H1 (cell line): ENCODE measurements around the gene UCHL5. TPM values are rescaled to one million over a fixed set of nuclear protein-coding genes. Genes with fewer than 3 reads are reported as not detected.

Experiments used
- CTCF ChIA-PET: fragments of 300-600 bp; sonication (Branson Sonifier 250); formaldehyde crosslinking; loops from one replicate; lab custom pipeline; 2021; ENCODE audit not compliant: partially characterized antibody; lab: Charles Lee
- POLR2A ChIA-PET: fragments of 300-600 bp; sonication (Branson Sonifier 250); formaldehyde crosslinking; loops from one replicate; lab custom pipeline; 2021; ENCODE audit warnings: inconsistent platforms; ENCODE audit not compliant: partially characterized antibody; lab: Charles Lee
- DNase-seq, 2 experiments: peaks; one replicate each; pipeline versions ENCODE4 v3.0.0 to v3.0.0-alpha.2; 2010 to 2022; ENCODE audit warnings: low spot score in 2 of 2, low read depth in 1 of 2, mixed read lengths in 1 of 2
- FAIRE-seq: peaks from 2 replicates; lab custom pipeline; 2011; peaks lifted over from hg19 to GRCh38; lab: Jason Lieb, UNC
- H2AFZ ChIP-seq: 2 replicates; pipeline ENCODE4 v1.8.1; 2012; ENCODE audit warnings: low read length, inconsistent platforms
- H2AK5ac ChIP-seq: 2 replicates; pipeline ENCODE4 v1.6.1; 2013; ENCODE audit warnings: low read depth, low read length
- H2BK120ac ChIP-seq: replicated peaks from 2 replicates; pipeline ENCODE3; 2013; ENCODE audit warnings: low read depth, low read length, inconsistent platforms
- H2BK12ac ChIP-seq: 2 replicates; pipeline ENCODE4 v1.6.1; 2013; ENCODE audit warnings: low read depth, low read length
- H2BK15ac ChIP-seq: 2 replicates; pipeline ENCODE4 v1.6.1; 2013; ENCODE audit warnings: low read length
- H2BK20ac ChIP-seq: 2 replicates; pipeline ENCODE4 v1.6.1; 2013; ENCODE audit warnings: low read length
- H2BK5ac ChIP-seq: 2 replicates; pipeline ENCODE4 v1.6.1; 2013; ENCODE audit warnings: low read depth, low read length
- H3K14ac ChIP-seq: 2 replicates; pipeline ENCODE4 v1.6.1; 2013; ENCODE audit warnings: inconsistent platforms; ENCODE audit not compliant: insufficient read length
- H3K18ac ChIP-seq: 2 replicates; pipeline ENCODE4 v1.6.1; 2013; ENCODE audit warnings: low read length; ENCODE audit errors: extremely low read depth
- H3K23ac ChIP-seq: 2 replicates; pipeline ENCODE4 v1.6.1; 2013; ENCODE audit warnings: inconsistent platforms; ENCODE audit not compliant: insufficient read length
- H3K23me2 ChIP-seq: 2 replicates; pipeline ENCODE4 v1.6.1; 2013; ENCODE audit warnings: low read depth, low read length
- H3K27ac ChIP-seq: 2 replicates; pipeline ENCODE4 v1.6.1; 2011; ENCODE audit warnings: low read depth, low read length, inconsistent platforms
- H3K27me3 ChIP-seq, 4 experiments: replicated peaks in 1 of 4; 1 replicate in 1 of 4; 2 replicates in 3 of 4; pipeline versions ENCODE4 v1.6.1 to v1.8.1; 2011 to 2013; ENCODE audit warnings: low read length in 3 of 4, mild to moderate bottlenecking in 3 of 4, inconsistent platforms in 2 of 4, mixed read lengths in 2 of 4, moderate library complexity in 1 of 4; ENCODE audit not compliant: control insufficient read depth in 3 of 4, insufficient read depth in 3 of 4; ENCODE audit errors: extremely low read depth in 1 of 4
- H3K36me3 ChIP-seq, 4 experiments: 2 replicates each; pipeline versions ENCODE4 v1.6.1 to v1.8.1; 2011 to 2013; ENCODE audit warnings: mild to moderate bottlenecking in 4 of 4, low read length in 3 of 4, moderate library complexity in 2 of 4, control low read depth in 1 of 4, inconsistent platforms in 1 of 4; ENCODE audit not compliant: insufficient read depth in 4 of 4, control insufficient read depth in 2 of 4
- H3K4ac ChIP-seq: replicated peaks from 2 replicates; pipeline ENCODE3; 2013; ENCODE audit warnings: low read length, low read depth, mixed read lengths, inconsistent platforms; ENCODE audit not compliant: insufficient read length
- H3K4me1 ChIP-seq, 4 experiments: replicated peaks in 1 of 4; 1 replicate in 1 of 4; 2 replicates in 3 of 4; pipeline versions ENCODE4 v1.6.1 to v1.8.1; 2011 to 2013; ENCODE audit warnings: low read length in 3 of 4, inconsistent platforms in 2 of 4, mixed read lengths in 1 of 4; ENCODE audit not compliant: insufficient read depth in 4 of 4, control insufficient read depth in 3 of 4
- H3K4me2 ChIP-seq, 2 experiments: 2 replicates each; pipeline versions ENCODE4 v1.6.1 to v1.8.1; 2011 to 2013; ENCODE audit warnings: low read depth in 2 of 2, low read length in 2 of 2, control low read depth in 1 of 2, inconsistent platforms in 1 of 2, mild to moderate bottlenecking in 1 of 2; ENCODE audit not compliant: insufficient read depth in 1 of 2
- H3K4me3 ChIP-seq, 4 experiments: fragments of 200-600, 300-600 bp in 1 of 4; sonication (generic), shearing (Covaris generic), sonication (Bioruptor Twin) in 1 of 4; 2 replicates each; pipeline versions ENCODE4 v1.5.1 to v1.8.1; 2011 to 2016; ENCODE audit warnings: low read length in 4 of 4, low read depth in 3 of 4, control low read depth in 2 of 4, inconsistent platforms in 2 of 4, mild to moderate bottlenecking in 2 of 4, mixed read lengths in 1 of 4, moderate library complexity in 1 of 4; ENCODE audit not compliant: insufficient read depth in 2 of 4; ENCODE audit errors: extremely low read depth in 1 of 4
- H3K56ac ChIP-seq: replicated peaks from 2 replicates; pipeline ENCODE3; 2013; ENCODE audit warnings: low read depth, mild to moderate bottlenecking, mixed read lengths, low read length, inconsistent platforms; ENCODE audit not compliant: insufficient read length
- H3K79me1 ChIP-seq: 2 replicates; pipeline ENCODE4 v1.6.1; 2013; ENCODE audit warnings: low read depth, low read length, control low read depth
- H3K79me2 ChIP-seq, 2 experiments: 2 replicates each; pipeline versions ENCODE4 v1.6.1 to v1.8.1; 2012 to 2013; ENCODE audit warnings: low read length in 2 of 2, mild to moderate bottlenecking in 2 of 2, inconsistent platforms in 1 of 2; ENCODE audit not compliant: insufficient read depth in 2 of 2, control insufficient read depth in 1 of 2
- H3K9ac ChIP-seq, 4 experiments: replicated peaks in 1 of 4; 1 replicate in 1 of 4; 2 replicates in 3 of 4; pipeline versions ENCODE4 v1.6.1 to v1.8.1; 2011 to 2013; ENCODE audit warnings: low read depth in 3 of 4, low read length in 3 of 4, control low read depth in 2 of 4, mild to moderate bottlenecking in 2 of 4, moderate library complexity in 2 of 4, inconsistent platforms in 1 of 4; ENCODE audit errors: extremely low read depth in 1 of 4
- H3K9me3 ChIP-seq, 2 experiments: 2 replicates each; pipeline versions ENCODE4 v1.6.1 to v1.8.1; 2012 to 2013; ENCODE audit warnings: mild to moderate bottlenecking in 2 of 2, moderate library complexity in 2 of 2, control low read depth in 1 of 2, inconsistent platforms in 1 of 2, low read depth in 1 of 2, low read length in 1 of 2, mixed read lengths in 1 of 2; ENCODE audit not compliant: insufficient read depth in 2 of 2
- H4K20me1 ChIP-seq, 2 experiments: replicated peaks in 1 of 2; 2 replicates each; pipeline versions ENCODE3 to v1.8.1; 2011 to 2013; ENCODE audit warnings: inconsistent platforms in 2 of 2, low read length in 2 of 2, mild to moderate bottlenecking in 1 of 2; ENCODE audit not compliant: insufficient read depth in 2 of 2, control insufficient read depth in 1 of 2
- H4K5ac ChIP-seq: 2 replicates; pipeline ENCODE4 v1.6.1; 2013; ENCODE audit warnings: low read length, low read depth, mixed read lengths, inconsistent platforms; ENCODE audit not compliant: insufficient read length
- H4K8ac ChIP-seq: 2 replicates; pipeline ENCODE4 v1.8.0; 2013; ENCODE audit warnings: mild to moderate bottlenecking, moderate library complexity, low read length, inconsistent platforms; ENCODE audit not compliant: insufficient read depth; ENCODE audit errors: extremely low read depth
- H4K91ac ChIP-seq: replicated peaks from 2 replicates; pipeline ENCODE3; 2013; ENCODE audit warnings: low read length, mixed read lengths, inconsistent platforms; ENCODE audit not compliant: insufficient read length
- ATF2 ChIP-seq: IDR thresholded peaks from 2 replicates; pipeline ENCODE4 v1.6.1; 2012; ENCODE audit warnings: low read length, inconsistent platforms
- BACH1 ChIP-seq: IDR thresholded peaks from 2 replicates; pipeline ENCODE4 v1.6.1; 2012; ENCODE audit warnings: low read length, improper control_type of control experiment
- CEBPB ChIP-seq: IDR thresholded peaks from 2 replicates; pipeline ENCODE4 v1.6.1; 2012; ENCODE audit warnings: low read depth, low read length
- CREB1 ChIP-seq: IDR thresholded peaks from 2 replicates; pipeline ENCODE4 v1.6.1; 2012; ENCODE audit warnings: inconsistent platforms
- EGR1 ChIP-seq: IDR thresholded peaks from 2 replicates; pipeline ENCODE4 v1.6.1; 2011; ENCODE audit warnings: low read depth, low read length, borderline replicate concordance
- FOSL1 ChIP-seq: IDR thresholded peaks from 2 replicates; pipeline ENCODE4 v1.6.1; 2011; ENCODE audit warnings: mild to moderate bottlenecking, low read depth, low read length, moderate library complexity; ENCODE audit not compliant: insufficient read depth
- JUND ChIP-seq: IDR thresholded peaks from 2 replicates; pipeline ENCODE4 v1.6.1; 2011; ENCODE audit warnings: mild to moderate bottlenecking, improper control_type of control experiment, low read length
- KDM4A ChIP-seq: IDR thresholded peaks from one replicate; pipeline ENCODE4 v1.7.1; 2012; ENCODE audit warnings: low read depth, mild to moderate bottlenecking, moderate library complexity, low read length, inconsistent platforms; ENCODE audit not compliant: severe bottlenecking
- KDM5A ChIP-seq: fragments of 200-600 bp; IDR thresholded peaks from 2 replicates; pipeline ENCODE4 v1.7.1; 2012; ENCODE audit warnings: mild to moderate bottlenecking, low read length, inconsistent platforms, mixed read lengths
- RBBP5 ChIP-seq: IDR thresholded peaks from 2 replicates; pipeline ENCODE4 v1.7.1; 2012; ENCODE audit warnings: low read depth, mild to moderate bottlenecking, inconsistent platforms, low read length, moderate library complexity, borderline replicate concordance
- RXRA ChIP-seq: IDR thresholded peaks from 2 replicates; pipeline ENCODE4 v1.6.1; 2011; ENCODE audit warnings: low read depth, mild to moderate bottlenecking, low read length, moderate library complexity; ENCODE audit not compliant: insufficient read depth
- SIX5 ChIP-seq: IDR thresholded peaks from 2 replicates; pipeline ENCODE4 v1.6.1; 2011; ENCODE audit warnings: mild to moderate bottlenecking, low read depth, low read length
- TBP ChIP-seq: IDR thresholded peaks from 2 replicates; pipeline ENCODE4 v1.6.1; 2011; ENCODE audit warnings: low read depth, low read length, improper control_type of control experiment
- TEAD4 ChIP-seq: IDR thresholded peaks from 2 replicates; pipeline ENCODE4 v1.6.1; 2012; ENCODE audit warnings: low read depth, low read length, inconsistent platforms, mixed read lengths
- WGBS, 2 experiments: shearing (Covaris generic) in 1 of 2; methylation state at CpG; one replicate each; pipeline versions ENCODE4 v1.1.6 to v1.1.7; 2013 to 2015; ENCODE audit warnings: low lambda C conversion rate in 2 of 2, mixed read lengths in 2 of 2, inconsistent platforms in 1 of 2, low coverage in 1 of 2, missing lambda C conversion rate in 1 of 2; ENCODE audit not compliant: insufficient replicate concordance in 2 of 2, insufficient coverage in 1 of 2, insufficient read length in 1 of 2; ENCODE audit errors: extremely low coverage in 1 of 2, missing lambda C conversion rate in 1 of 2; 5-methylcytosine and 5-hydroxymethylcytosine counted together
- polyA plus RNA-seq, 7 experiments: library from polyadenylated mRNA; depleted of rRNA in 3 of 7; stranded (reverse) in 5 of 7; unstranded in 2 of 7; fragments of >200 nt in 5 of 7; fragments of 200-250 nt in 2 of 7; gene quantifications; 1 replicate in 5 of 7; 2 replicates in 1 of 7; 4 replicates in 1 of 7; pipeline versions ENCODE4 v1.2.1 to v1.2.3, GENCODE V29; 2011 to 2013; ENCODE audit warnings: missing spikeins in 2 of 7, mixed read lengths in 2 of 7
- total RNA-seq: library from RNA; stranded (reverse); fragmentation: NEBNext Ultra II Directional; extraction: Animal tissue kit (Norgen Biotek cat#: 25700); gene quantifications from 2 replicates; pipeline ENCODE4 v1.2.1, GENCODE V29; 2021

Gene UCHL5
- total and polyA plus RNA-seq, 2 of the 8 experiments (the other 6 are each of a cell fraction or from before 2014, with no cell fraction given): 12.0 to 40.0 TPM

DNA sequence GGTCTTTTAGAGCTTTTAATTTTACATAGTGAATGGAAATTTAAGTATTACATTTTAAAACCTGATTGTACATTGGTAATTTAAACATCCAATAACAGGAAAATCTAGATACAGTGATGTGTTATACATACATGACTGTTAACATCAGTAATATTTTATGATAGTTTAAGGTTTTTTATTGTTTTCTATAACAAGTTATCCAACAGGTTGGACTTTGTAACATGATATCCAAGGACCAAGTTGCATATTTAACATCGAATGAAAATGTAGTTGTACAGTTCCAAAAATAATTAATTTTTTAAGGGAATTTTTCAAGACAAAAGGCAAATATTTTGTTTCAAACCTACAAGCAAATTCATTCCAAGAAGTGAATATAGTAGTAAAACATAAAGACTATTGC, 31.7 kb upstream of the UCHL5 start:
- DNase-seq (no peak), FAIRE-seq (no peak)
- Histone ChIP-seq H4K91ac (no peak overlapping the region), H3K23ac (no peak overlapping the region), H3K79me2 (no peaks in the 10 kb centered on the region), H3K4me3 (no peak overlapping the region), H3K4ac (no peak overlapping the region), H4K8ac (no peak overlapping the region), H3K36me3 (no peaks in the 10 kb centered on the region; a peak in 3 of 8 replicates), H3K18ac (no peak overlapping the region), H3K4me2 (no peak overlapping the region), H3K9ac (no peak overlapping the region), H3K14ac (no peak overlapping the region), H2BK20ac (no peak overlapping the region), H3K27ac (no peak overlapping the region), H2BK120ac (no peak overlapping the region), H3K9me3 (no peaks in the 10 kb centered on the region), H2BK5ac (no peak overlapping the region), H3K79me1 (no peaks in the 10 kb centered on the region), H3K23me2 (no peaks in the 10 kb centered on the region), H3K56ac (no peak overlapping the region), H4K20me1 (no peaks in the 10 kb centered on the region), H2BK12ac (no peak overlapping the region), H3K27me3 (no peaks in the 10 kb centered on the region), H2AFZ (no peak overlapping the region), H2BK15ac (no peak overlapping the region), H4K5ac (no peak overlapping the region), H3K4me1 (no peaks in the 10 kb centered on the region), H2AK5ac (no peak overlapping the region)
- CTCF ChIA-PET: interaction anchor here (1.1 kb wide), 1 partner anchor 31 kb away, joined by 3 read pairs; the partner anchor contains the start of gene CDC73
- TF ChIP-seq FOSL1 (no peak), JUND (no peak), CREB1 (no peak), CEBPB (no peak), RXRA (no peak), ATF2 (no peak), KDM4A (no peak), TEAD4 (no peak), RBBP5 (no peak), TBP (no peak), EGR1 (no peak), BACH1 (no peak), SIX5 (no peak), KDM5A (no peak)
- POLR2A ChIA-PET: no interaction called here
- 94% methylated on average over 1 of the region's 1 CpG; no CpG with 5 or more reads in 1 of the 2 experiments for WGBS, 2 experiments
